AML-193 (cell line): Measurements from ENCODE around the gene ERRFI1.
"Not testable (repeated sequence)": the region's sequence is repeated elsewhere in the genome, so short reads cannot be mapped to it uniquely, and the experiment has no call there.

Experiments
- DNase-seq, 2 experiments: peaks; one replicate each; lab custom pipeline; 2025; lab: John Stamatoyannopoulos, UW

Gene ERRFI1

DNA sequence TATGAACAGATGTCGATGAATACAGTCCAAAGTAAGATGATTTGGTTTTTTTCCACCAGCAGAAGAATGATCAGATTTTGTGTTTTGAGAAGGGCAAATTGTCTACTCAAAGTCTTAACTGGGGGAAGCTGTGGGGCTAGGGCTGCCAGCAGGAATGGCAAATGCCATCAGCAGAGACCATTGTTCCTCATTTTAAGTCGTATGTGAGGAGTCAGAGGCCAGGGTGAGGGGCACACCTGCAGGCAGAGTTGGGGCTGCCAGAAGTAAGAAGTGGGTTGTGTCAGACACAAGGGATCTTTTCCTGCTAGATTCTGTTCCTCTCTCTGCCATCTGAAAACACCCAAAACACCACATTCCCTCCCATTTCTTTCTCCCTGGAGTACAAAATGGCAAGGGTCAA, 55.9 kb downstream of the ERRFI1 start:
- no peak for DNase-seq

DNA sequence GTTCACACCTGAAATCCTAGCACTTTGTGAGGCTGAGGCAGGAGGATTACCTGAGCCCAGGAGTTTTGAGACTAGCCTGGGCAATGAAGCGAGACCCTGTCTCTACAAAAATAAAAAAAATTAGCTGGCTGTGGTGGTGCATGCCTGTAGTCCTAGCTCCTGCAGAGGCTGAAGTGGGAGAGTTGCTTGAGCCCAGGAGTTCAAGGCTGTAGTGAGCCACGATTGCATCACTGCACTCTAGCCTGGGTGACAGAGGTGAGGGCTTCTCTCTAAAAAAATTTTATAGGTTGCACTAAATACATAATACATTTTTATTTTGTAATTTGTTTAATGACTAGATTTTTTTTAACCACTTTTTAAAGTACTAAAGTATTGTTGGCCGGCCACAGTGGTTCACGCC, 58.5 kb downstream of the ERRFI1 start:
- no peak for DNase-seq

DNA sequence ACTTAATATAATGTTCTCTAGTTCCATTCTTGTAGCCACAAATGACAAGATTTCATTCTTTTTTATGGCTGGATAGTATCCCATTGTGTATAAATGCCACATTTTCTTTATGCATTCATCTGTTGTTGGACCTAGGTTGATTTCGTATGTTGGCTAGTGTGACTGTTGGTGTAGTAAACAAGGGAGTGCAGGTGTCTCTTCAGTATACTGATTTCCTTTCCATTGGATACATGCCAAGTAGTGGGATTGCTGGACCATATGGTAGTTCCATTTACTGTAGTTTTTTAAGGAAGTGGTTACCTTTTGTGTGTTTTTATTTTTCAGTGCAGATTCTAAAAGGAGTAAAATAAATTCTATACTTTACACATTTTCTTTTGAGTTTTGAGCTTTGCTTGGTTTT, 58.9 kb downstream of the ERRFI1 start:
- DNase-seq: no peak

DNA sequence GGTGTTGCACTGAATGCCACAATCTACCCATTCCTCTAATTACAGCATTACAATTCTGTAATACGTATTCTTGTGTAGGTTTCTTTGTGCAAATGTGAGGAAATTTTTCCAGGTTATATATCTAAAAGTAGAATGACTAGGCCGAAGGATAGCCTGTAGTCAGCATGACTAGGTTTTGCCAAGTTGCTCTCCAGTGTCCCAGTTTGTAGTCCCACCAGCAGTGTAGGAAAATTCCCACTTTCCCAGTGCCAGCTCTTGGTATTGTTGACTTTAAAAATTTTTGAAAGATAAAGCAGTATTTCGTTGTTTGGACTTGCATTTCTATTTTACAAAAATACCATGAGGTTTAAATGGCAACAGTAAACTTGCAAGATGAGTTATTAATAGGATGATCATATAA, 61.6 kb downstream of the ERRFI1 start:
- DNase-seq: no peak

DNA sequence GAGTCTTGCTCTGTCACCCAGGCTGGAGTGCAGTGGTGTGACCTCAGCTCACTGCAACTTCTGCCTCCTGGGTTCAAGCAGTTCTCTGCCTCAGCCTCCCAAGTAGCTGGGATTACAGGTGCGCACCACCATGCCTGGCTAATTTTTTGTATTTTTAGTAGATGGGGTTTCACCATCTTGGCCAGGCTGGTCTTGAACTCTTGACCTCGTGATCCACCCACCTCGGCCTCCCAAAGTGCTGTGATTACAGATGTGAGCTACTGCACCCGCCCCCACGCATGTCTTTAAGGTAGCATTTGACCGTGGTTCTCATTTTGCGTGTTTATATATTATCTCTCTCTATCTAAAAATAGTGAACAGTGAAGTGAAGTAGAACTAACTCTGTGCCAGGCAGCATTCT, 62.3 kb downstream of the ERRFI1 start:
- not testable (repeated sequence) for DNase-seq

DNA sequence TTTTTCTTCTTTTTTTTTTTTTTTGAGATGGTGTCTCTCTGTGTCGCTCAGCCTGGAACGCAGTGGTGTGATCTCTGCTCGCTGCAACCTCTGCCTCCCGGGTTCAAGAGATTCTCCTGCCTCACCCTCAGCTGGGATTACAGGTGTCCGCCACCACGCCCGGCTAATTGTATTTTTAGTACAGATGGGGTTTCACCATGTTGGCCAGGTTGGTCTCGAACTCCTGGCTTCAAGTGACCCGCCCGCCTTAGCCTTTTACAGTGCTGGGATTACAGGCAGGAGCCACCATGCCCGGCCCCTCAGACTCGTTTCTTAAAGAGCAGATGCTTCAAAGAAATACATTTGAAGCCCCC, 62.8 kb downstream of the ERRFI1 start:
- not testable (repeated sequence) for DNase-seq

DNA sequence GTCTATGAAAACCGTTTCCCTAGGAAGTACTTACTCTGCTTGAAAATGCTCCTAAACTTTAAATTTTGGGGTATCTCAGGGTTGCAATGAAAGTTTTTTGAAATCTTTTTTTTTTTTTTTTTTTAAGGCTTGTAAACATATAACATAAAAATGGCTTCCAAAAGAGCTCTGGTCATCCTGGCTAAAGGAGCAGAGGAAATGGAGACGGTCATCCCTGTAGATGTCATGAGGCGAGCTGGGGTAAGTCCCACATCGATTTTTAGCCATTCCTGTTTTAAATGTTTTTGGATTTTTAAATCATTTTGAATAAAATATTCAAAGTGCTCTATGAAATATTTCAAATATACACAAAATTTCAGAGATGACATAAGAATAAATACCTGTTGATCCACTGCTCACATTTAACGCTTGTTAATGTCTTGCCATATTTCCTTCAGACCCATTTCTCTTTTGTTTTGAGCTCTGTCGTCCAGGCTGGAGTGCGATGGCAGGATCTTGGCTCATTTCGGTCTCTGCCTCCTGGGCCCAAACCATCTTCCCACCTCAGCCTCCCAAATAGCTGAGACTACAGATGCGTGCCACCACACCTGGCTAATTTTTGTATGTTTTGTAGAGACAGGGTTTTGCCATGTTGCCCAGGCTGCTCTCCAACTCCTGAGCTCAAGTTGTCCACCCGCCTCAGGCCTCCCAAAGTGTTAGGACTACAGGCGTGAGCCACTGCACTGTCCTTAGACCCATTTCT, 63.3 kb downstream of the ERRFI1 start:
- DNase-seq: no peak

DNA sequence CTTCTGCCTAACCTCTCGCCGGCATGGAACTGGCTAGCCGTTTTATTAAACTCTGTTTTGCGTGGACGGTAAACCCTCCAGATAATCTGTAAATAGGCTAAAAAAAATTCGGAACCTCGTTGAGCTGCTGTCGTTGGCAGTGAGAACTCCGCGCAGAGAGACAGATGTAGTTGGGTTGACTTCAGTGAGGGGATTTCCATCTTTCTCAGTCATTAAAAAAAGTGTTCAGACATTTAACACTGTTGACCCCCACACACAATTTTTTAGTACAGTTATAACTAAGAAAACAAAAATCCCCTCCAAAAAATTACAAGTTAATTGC, 64.1 kb downstream of the ERRFI1 start:
- no peak for DNase-seq
